HG03108 (cell line): ENCODE measurements around the gene TBC1D22A.
"Not testable (repeated sequence)": the region's sequence is repeated elsewhere in the genome, so short reads cannot be mapped to it uniquely, and the experiment has no call there.

Source experiments
- ATAC-seq: cut with Tn5 transposase; IDR thresholded peaks from one replicate; pipeline ENCODE4 v1.9.1; 2021; ENCODE audit warnings: moderate library complexity; ENCODE audit not compliant: unreplicated experiment

The TBC1D22A gene

DNA sequence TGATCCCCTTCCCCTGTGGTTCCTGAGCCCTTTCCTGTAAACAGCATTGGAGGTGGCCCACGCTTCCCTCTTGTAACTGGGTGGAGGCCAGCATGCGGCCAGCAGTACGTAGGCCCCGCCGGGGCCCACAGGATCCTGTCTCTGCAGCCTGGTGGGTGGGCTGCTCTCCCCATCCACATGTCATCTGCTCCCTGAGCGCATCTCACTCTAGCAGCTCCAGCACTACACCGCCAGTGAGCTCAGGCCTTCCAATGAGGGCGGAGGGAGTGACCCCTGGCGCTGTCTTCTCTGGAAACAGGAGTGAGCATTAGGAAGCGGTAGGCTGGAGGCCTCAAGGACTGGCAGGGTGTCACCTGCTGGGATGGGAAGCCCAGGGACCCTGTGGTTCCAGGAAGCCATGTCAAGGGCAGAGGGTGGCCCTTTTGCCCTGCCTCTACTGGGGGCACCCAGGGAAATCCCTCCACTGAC is 363.9 kb downstream of the TBC1D22A start:
- ATAC-seq: no peak

GRCh38 chr22:47127441-47127871 is 365.0 kb downstream of the TBC1D22A start:
- ATAC-seq: no peak

- ATAC-seq: no peak
These were observed 365.8 kb downstream of the TBC1D22A start for GRCh38 chr22:47128216-47128615.

DNA sequence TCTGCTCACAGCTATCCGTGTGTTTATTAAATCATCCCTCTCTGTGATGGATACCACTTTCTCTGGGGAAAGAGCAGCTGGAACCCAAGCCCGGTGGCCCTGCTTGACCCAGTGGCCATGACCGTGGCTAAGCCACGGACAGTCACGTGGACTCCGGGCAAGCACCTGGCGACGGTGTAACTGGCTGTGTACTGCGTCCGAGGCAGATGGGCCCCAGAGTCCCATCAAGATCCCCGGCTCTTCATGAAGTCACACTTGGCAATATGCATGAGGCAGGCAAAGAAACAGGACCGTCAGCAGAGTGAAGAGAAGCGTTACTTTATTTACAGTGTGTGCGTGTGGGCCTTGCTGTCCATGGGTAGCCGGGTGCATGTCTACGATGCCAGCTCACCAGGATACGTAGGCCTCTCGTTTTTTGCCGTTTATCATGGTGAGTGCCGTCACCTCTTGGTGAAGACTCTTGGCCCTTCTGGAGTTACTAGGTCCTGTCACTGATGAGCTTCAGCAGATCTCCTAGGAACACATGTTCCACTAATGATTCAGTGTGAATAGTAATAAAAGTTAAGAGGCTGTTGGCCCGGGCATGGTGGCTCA is 366.3 kb downstream of the TBC1D22A start:
- ATAC-seq: no peak

DNA sequence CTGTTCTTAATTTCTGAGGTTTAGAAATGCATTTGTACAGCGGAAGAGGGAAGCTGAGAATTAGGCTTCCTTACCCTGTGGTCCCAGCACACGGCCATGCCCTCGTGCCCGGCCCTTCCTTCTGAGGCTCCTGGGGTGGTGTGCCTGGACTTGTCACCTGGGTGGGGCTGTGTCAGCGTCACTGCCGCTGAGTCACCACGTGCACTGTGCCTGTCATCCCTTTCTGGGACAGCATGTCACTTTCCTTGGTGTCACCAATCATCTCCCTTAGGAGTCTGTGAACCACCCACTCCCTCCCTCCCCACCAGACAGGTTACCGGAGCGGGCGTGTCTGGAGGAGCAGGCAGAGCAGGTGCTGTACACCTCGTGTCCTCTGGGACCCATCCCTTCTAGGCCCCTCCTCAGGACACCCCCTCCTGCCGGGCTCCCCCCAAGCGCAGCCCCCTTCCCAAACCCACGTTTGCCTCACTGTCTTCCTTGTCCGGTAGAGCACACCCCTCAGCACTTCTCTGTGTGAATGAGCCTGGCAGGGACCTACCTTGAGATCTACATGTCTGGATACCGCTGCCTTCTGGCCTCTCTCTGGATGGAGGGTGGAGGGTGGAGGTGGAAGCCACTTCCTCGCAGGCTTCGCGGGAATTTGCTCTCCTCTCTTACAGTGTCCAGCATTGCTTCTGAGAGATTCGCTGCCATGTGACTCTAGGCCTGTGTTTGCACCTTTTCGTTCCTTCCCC is 367.6 kb downstream of the TBC1D22A start:
- ATAC-seq: no peak

DNA sequence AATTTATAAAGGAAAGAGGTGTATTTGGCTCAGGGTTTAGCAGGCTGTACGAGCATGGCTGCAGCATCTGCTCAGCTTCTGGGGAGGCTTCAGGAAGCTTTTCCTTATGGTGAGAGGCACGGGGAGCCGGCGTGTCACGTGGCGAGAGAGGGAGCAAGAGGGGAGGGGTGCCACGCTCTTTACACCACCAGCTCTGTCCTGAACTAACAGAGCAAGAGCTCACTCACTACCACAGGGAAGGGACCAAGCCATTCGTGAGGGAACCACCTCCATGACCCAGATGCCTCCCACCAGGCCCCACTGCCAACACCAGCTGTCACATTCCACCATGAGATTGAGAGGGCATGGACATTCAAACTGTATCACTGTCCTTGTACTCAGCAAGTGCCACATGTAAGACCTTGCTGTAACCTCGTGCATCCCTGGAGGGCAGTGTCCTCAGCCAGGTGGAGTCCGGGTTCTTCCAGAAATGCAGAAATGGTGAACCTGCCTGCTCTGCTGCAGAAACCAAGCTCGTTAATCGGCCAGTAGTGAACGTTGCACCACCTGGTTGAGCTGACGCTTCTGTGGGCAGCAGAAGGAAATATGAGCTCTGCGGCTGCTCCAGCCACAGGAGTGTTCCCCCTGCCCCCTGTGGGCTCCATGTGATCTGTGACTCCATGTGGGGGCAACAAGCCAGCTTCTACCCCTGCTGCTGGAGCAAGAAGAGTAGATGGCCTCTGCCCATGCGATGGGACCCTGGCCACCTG is 368.6 kb downstream of the TBC1D22A start:
- no peak for ATAC-seq

- ATAC-seq: no peak
These were observed 369.4 kb downstream of the TBC1D22A start for GRCh38 chr22:47131632-47132427.

DNA sequence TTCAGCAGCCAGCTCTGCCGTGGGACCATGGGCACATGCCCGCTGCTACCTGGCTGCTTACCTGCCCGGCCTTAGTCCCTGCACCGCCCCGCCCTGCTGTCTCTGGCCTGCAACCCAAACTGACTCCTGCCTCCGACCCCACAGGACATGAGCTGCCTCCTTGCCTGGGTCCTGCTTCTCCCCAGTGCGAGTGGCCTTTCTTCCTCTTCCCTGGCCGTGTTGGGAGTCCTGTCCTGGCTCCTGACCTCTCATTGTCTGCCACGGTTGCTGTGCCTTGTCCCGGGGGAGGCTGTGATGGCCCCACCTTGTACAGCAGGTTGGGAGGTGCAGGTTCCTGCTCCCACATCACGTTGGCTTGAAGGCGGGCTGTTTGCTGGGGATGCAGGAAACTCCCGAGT is 370.0 kb downstream of the TBC1D22A start:
- ATAC-seq: no peak

DNA sequence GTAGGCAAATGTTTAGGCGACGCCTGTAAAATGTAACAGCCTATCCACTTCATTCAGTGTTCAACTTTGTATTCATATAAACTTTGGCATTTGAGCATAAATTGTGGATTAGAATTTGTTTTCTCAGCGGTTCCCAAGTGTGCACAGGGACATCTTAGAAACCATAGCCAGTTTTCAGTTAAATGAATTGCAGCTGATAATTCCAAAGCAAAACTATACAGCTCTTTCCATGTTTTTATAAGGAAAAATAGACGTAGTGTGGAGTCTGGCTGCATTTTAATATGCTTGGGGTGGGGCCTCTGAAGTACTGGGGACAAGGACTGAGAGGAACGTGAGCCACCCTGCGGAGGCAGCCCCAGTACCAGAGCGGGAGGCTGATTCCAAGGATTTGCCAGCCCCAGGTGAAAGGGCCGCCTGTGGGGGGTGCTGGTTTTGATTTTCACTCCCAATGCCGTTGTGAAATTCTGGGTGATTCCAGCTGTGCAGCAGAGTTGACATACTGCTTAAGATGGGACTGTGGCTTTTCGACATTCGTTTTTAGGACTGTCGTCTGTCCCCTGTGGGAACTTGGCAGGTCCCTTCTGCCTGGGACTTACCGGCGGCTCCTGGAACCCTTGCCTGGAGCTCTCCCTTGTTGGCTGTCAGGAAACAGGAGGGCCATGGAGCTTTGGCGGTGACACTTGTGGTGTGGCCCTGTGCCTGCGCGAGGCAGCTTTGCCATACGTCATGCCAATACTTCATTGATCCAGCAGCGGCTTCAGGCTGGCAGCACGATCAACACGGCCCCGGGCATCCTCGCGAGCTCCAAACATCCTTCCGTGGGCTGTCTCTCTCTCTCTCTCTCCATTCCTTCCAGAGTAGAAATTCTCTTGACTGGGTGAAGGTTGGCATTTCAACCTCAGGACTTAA is 370.9 kb downstream of the TBC1D22A start:
- ATAC-seq: no peak

DNA sequence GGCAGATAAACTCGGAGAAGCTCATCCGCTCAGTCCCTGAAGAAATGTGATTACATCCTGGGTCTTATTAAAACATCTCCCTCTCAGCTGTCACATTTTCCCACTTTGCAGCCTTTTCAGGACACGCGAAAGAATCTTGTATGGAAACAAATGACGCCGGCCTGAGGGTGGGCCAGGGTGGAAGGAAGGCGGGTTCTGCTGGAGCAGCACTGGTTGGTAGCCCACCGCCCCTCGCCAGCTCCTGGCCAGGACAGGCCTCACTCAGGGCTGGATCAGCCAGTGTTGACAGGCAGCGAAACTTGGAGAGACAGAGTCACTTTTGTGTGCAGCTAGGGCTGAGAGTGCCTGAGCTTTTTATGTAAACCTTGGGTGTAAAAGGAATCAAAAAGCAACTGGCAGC is 371.8 kb downstream of the TBC1D22A start:
- no peak for ATAC-seq

- ATAC-seq: no peak
These were observed 372.9 kb downstream of the TBC1D22A start for GRCh38 chr22:47135338-47135737.

- no peak for ATAC-seq
These were observed 373.6 kb downstream of the TBC1D22A start for GRCh38 chr22:47136050-47136449.

DNA sequence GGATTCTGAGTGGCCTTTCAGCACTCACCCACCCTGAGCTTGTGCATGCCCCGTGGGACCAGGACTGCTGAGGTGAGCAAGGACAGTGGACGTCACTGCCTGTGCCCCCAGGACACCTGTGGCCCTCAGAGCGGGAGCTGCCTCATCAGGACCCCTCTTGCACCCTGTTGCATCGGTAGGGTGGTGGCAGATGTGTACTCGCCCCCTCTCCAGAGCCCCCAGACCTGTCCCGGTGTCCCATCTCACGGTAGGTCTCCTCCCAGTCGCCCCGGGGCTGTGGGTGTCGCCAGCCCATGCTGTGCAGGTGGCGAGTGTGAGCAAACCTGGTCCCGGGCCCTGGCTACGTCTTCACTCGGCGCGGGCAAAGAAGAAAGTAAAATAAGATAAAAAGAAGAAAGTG is 374.2 kb downstream of the TBC1D22A start:
- no peak for ATAC-seq

DNA sequence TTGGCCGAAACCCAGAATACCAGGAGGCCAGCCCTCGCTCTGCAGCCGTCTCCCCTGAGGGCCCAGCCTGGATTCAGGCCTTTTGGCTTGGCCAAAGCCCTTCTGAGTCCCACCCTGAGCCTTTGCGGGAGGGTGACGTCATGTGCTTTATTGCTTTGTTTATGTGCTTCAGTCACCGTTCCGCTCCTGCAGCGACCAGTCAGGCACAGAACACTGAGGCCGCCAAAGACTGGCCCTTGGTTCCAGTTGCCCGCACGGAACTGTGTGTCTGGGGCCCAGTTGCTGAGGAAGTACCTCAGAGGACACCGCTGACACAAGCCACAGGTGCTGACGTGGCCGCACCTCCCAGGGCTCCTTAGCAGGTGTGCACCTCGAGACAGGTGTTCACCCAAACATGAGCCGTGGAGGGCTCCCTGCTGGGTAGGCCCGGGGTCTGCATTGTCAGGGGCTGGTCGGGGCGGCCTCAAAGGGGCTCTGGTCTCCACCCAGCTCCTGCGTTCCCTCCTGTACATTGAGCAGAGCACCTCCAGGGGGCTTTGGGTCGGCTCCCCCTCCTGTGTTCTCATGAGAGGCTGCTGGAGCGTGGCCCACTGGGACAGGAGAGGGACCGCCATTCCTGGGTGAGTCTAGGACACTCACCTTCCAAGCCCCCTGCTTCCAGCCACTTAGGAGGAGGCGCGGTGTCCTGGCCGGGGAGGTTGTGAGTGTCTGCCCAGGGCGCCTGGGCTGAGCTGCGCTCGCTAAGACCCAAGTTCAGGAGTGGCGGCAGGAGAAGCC is 376.8 kb downstream of the TBC1D22A start:
- ATAC-seq: no peak

DNA sequence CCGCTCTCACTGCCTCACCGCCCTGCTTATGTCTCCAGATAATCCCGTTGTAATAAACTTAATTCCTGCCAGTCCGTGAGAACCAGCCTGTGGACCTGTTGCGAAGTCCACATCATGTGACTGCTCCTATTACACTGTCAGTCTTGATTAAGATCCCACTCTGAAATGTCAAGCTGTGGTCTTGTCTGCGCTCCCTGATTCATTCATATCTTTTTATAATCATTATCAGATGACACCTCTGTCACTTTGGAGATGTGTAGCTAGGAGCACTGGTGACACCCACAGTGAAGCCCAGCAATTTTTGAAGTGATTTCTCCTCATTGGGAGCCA is 377.3 kb downstream of the TBC1D22A start:
- no peak for ATAC-seq

- ATAC-seq: not testable (repeated sequence)
These were observed 378.5 kb downstream of the TBC1D22A start for GRCh38 chr22:47140975-47141374.

GRCh38 chr22:47142427-47143046 is 380.1 kb downstream of the TBC1D22A start:
- ATAC-seq: no peak

GRCh38 chr22:47143249-47143938 is 380.9 kb downstream of the TBC1D22A start:
- ATAC-seq: no peak
